Activated T-cell treated with anti-CD3 and anti-CD28 coated beads, Interleukin-2, amount 50 U/mL, for 4 hours (primary cell): ENCODE data around the gene SMYD2. TPM values are rescaled to one million over a fixed set of nuclear protein-coding genes. Genes with fewer than 3 reads are reported as not detected.

ENCODE experiments used
- ATAC-seq, 2 donors: fragments of 200-7000 bp; cut with Tn5 transposase; one replicate each; pipeline ENCODE4 v1.10.0; 2021
- DNase-seq: peaks from one replicate; pipeline ENCODE4 v3.0.0-alpha.2; 2020
- H3K27me3 Mint-ChIP-seq: one replicate; pipeline ENCODE4 v1.8.0; 2021; ENCODE audit warnings: low read depth, mixed read lengths
- H3K36me3 Mint-ChIP-seq: one replicate; pipeline ENCODE4 v1.8.0; 2022; ENCODE audit warnings: mixed read lengths; ENCODE audit not compliant: insufficient read depth
- H3K4me1 Mint-ChIP-seq: one replicate; pipeline ENCODE4 v1.8.0; 2021; ENCODE audit warnings: low read depth, mixed read lengths
- H3K4me3 Mint-ChIP-seq: one replicate; pipeline ENCODE4 v1.8.0; 2021; ENCODE audit warnings: mild to moderate bottlenecking, moderate library complexity, mixed read lengths
- H3K9me3 Mint-ChIP-seq: one replicate; pipeline ENCODE4 v1.8.0; 2021; ENCODE audit warnings: mixed read lengths
- total RNA-seq, 3 donors: library from RNA; stranded (reverse); gene quantifications; one replicate each; pipeline ENCODE4 v1.2.1, GENCODE V29; 2021

The SMYD2 gene
- total RNA-seq, 3 donors from 2014 or later, result 15.6 to 21.9 (median 18.4) TPM

DNA sequence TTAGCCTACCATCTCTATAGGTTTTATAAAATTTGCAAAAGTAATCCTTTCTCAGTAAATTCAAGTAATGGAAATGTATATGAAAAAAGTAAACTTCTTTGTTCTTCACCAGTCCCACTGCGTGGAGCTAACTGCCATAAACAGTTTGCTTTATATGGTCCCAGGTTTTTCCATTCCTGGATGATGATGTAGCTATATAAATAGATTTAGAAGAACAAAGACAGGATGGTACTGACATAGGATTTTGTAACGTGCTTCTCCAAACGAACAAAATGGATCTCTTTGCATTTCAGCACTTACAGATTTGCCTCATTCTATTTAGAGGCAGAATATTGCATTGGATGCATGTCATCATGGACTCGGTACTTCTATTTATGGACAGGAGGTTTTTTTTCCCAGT, 57.3 kb downstream of the SMYD2 start:
- Mint-ChIP-seq H3K4me3 (no peak overlapping the region), H3K4me1 (no peaks in the 10 kb centered on the region), H3K9me3 (no peaks in the 10 kb centered on the region), H3K36me3 (peaks cover 42% of the 10 kb centered on the region), H3K27me3 (no peaks in the 10 kb centered on the region)
- ATAC-seq (no peak), DNase-seq (no peak)

DNA sequence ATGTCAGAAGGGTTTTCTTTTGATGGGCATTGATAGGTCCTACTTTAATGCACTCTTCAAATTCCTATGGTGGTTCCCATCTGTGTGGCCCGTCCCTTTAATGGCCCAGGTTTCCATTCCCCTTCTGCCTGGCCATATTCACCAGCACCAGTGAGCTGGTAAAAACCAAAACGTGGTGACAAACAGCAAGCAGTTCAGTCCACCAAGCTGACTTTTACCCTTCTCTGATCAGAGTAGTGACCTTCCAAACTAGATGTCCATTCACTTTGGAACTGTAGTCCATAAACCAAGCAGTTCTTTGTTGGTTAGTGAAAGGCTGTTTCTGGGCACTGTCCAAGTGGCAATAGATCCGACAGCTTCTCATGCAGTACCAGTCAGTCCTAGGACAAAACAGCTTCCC, 60.5 kb downstream of the SMYD2 start:
- H3K4me3 Mint-ChIP-seq, result no peak overlapping the region
- H3K9me3 Mint-ChIP-seq, result peaks cover 11% of the 10 kb centered on the region
- no peaks in the 10 kb centered on the region for H3K27me3 Mint-ChIP-seq
- no peaks in the 10 kb centered on the region for H3K4me1 Mint-ChIP-seq
- DNase-seq, result no peak
- H3K36me3 Mint-ChIP-seq, result peaks cover 50% of the 10 kb centered on the region
- ATAC-seq, result no peak

DNA sequence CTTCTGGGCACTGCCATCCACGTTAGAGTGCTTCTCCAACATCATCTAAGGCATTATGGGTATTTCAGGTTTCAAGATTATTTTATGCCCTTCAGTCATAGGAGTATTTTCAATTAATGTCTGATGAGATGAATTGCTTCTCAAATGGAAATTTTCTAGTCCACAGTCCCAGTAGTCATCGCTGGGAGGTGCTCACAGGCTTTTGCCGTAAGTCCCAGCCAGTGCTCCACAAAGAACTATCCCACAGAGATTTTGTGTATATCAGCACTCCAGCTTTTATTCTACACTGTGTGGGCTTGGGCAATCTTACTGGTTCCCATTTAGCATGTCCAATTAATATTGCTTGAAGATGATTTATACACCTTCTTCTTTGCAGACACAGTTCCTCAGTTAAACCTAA, 61.0 kb downstream of the SMYD2 start:
- ATAC-seq, result no peak
- H3K36me3 Mint-ChIP-seq, result peaks cover 48% of the 10 kb centered on the region
- peaks cover 11% of the 10 kb centered on the region for H3K9me3 Mint-ChIP-seq

DNA sequence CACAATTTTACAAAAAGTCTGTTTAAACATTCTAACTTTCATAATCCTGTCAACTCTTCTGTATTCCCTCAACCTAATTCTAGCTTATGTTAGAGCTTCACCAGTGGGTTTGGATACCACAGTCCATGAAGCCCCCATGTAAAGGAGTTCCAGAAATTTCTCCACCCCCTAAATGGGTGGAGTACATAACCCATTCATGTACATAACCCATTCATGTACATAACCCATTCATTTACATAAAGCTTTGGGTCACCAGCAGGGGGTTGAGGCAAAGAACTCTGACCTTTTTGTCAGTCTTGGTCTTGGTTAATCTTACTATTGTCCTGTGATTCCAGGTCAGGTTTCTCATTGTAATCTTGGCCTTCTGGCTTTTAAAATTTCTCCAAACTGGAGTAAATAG, 61.6 kb downstream of the SMYD2 start:
- no peaks in the 10 kb centered on the region for H3K4me1 Mint-ChIP-seq
- DNase-seq (no peak), ATAC-seq (no peak)
- peaks cover 42% of the 10 kb centered on the region for H3K36me3 Mint-ChIP-seq
- no peaks in the 10 kb centered on the region for H3K27me3 Mint-ChIP-seq
- H3K4me3 Mint-ChIP-seq, result no peak overlapping the region
- H3K9me3 Mint-ChIP-seq, result peaks cover 11% of the 10 kb centered on the region

More for the DNA sequence above, 61.0 kb downstream of the SMYD2 start:
- Mint-ChIP-seq H3K4me3 (no peak overlapping the region), H3K4me1 (no peaks in the 10 kb centered on the region), H3K27me3 (no peaks in the 10 kb centered on the region)
- DNase-seq, result no peak

DNA sequence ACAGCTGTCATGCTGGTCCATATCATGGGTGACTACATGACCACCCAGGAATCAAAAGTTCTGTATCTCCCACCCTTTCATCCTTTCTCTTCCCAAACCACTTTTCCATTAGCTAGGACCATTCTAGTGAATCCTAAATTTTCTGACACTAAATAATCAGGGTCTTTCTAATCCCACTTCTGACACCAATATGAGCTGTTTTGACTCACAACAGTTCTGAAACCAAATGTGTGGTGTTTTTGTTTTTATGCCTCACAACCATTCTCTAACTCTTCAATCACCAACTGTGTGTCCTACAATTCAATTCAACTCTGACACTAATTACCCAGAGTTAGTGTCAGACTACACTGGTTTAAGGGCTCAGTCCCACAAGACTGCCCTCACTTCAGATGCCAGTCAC, 63.9 kb downstream of the SMYD2 start:
- no peaks in the 10 kb centered on the region for H3K27me3 Mint-ChIP-seq
- peaks cover 11% of the 10 kb centered on the region for H3K9me3 Mint-ChIP-seq
- peaks cover 35% of the 10 kb centered on the region for H3K36me3 Mint-ChIP-seq
- no peak for DNase-seq
- H3K4me1 Mint-ChIP-seq, result no peaks in the 10 kb centered on the region
- H3K4me3 Mint-ChIP-seq, result no peak overlapping the region
- no peak for ATAC-seq

DNA sequence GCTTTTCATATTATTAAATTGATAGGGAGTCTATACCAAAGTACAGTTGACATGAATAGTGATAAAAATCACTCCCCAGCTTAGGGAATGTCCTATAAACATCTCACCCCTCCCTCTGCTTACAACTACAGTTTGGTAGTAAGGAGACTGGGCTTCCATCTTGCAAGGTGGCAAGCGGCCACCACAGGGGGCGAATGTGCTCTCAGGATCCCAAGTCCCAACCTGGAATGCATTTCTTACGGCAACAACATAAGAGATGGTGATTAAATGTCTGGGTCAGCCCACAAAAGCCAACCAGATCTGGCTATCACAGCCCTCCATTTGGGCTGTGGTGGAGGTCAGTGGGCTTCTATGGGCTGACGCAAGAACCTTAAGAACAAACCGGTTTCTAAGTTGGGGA, 68.0 kb downstream of the SMYD2 start:
- H3K27me3 Mint-ChIP-seq, result no peaks in the 10 kb centered on the region
- DNase-seq, result no peak
- H3K4me1 Mint-ChIP-seq, result no peaks in the 10 kb centered on the region
- no peak overlapping the region for H3K4me3 Mint-ChIP-seq
- H3K9me3 Mint-ChIP-seq, result peaks cover 11% of the 10 kb centered on the region
- ATAC-seq, result no peak
- H3K36me3 Mint-ChIP-seq, result peaks cover 14% of the 10 kb centered on the region

DNA sequence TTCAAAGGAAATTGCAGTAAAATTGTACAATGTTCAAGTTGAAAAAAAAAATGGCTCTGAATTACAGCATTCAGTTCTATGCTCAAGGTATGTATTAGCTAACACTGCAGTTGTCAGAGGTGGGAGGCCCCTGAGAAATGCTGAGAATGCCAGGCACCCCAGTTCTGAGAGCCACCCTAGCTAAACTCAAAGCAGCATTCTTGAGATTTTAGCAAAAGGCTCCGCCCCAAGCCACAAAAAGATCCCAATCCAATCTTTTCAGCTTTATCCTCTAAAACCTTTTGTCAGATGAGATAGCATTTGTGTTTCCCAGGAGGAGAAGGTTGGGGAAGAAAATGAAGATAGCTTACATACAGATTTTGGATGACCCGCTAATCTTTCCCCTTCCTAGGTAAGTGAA, 68.8 kb downstream of the SMYD2 start:
- Mint-ChIP-seq H3K9me3 (peaks cover 6% of the 10 kb centered on the region), H3K4me1 (no peaks in the 10 kb centered on the region), H3K4me3 (no peak overlapping the region), H3K36me3 (peaks cover 7% of the 10 kb centered on the region), H3K27me3 (no peaks in the 10 kb centered on the region)
- DNase-seq, result no peak
- ATAC-seq, result no peak

DNA sequence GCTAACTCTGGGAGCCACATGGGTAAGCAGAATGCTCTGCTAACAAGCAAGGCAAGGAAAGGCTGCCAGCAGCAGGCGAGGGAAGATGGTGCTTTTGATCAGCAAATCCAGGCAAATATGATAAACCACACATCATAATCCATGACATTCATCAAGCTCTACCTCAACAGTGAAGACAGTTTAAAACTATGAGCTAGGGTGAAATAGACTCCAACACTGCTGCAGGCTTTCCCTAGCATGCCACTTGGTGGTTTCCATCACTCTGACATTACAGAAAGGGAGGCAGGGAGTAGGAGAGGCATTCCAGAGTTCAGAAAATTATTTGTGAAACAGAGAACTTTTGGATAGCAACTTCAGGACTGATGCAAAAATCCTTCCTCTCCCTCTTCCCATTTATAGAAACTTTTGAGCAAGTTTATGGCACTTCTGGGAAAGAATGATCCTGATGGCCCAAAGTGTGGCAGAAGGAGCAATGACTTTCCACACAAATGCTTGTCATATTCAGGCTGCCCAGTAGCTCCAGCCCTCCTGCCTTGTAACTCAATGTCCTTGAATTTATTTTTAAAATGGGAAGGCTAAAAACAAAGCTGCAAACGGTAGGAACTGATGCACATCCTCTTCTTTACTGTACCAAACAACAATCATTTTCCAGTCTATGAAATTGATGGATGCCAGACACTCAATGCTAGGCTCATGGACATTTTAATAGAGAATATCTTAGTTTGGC, 70.8 kb downstream of the SMYD2 start:
- H3K9me3 Mint-ChIP-seq, result no peaks in the 10 kb centered on the region
- no peak for DNase-seq
- no peak overlapping the region for H3K4me3 Mint-ChIP-seq
- ATAC-seq, result no peak
- peaks cover 2% of the 10 kb centered on the region for H3K36me3 Mint-ChIP-seq
- H3K4me1 Mint-ChIP-seq, result no peaks in the 10 kb centered on the region
- no peaks in the 10 kb centered on the region for H3K27me3 Mint-ChIP-seq

DNA sequence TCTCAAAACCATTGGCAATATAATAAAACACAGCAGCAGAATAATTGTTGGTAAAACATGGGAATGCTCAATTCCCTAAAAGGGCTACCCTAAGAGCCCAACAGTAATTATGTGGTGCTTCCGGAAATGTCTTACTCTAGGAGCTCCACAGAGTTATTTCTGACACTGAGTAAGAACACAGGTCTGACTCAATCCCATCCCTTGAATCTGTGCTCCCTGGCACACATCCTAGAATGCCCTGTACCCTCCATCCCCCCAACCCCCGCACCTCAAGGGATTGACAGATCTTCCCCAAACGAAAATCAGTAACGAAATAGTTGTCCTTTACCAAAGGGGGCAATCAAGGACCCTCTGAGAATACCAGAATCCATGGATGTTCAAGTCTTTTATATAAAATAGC, 71.9 kb downstream of the SMYD2 start:
- ATAC-seq (no peak), DNase-seq (no peak)
- Mint-ChIP-seq H3K9me3 (no peaks in the 10 kb centered on the region), H3K27me3 (no peaks in the 10 kb centered on the region), H3K4me3 (no peak overlapping the region), H3K36me3 (peaks cover 2% of the 10 kb centered on the region), H3K4me1 (no peaks in the 10 kb centered on the region)

DNA sequence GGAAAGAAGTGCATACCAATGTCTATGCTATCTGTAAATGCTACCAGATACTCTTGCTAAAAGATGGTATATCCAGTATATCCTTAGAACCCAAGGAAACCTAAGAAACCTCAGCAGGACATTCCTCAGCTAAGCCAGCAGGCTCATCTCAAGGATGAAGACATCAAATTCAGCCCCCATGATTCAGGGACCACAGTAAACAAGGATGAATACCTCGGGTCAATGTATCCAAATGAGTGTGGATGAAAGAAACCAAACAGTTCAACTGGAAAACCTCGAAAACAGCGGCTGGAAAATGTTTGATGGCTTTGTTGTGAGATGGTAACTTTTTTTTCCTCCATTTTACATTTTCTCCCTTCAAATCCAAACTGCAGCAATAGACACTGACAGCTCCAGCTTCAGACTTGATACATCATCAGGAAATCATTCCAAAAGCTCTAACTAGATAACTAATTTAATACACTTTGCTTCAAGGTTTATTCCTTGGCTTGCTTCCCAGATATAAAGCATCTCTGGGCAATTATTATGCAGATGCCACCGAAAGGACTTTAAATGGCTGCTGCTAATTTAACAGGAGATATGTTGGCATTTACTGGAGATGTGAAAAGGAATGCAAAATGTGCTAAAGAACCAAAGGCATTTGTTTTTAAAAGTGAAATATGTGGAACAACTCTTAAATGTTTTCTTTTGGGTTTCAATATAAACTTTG, 73.6 kb downstream of the SMYD2 start:
- Mint-ChIP-seq H3K27me3 (peaks cover 1% of the 10 kb centered on the region), H3K4me1 (no peaks in the 10 kb centered on the region), H3K4me3 (no peak overlapping the region), H3K9me3 (no peaks in the 10 kb centered on the region), H3K36me3 (peaks cover 2% of the 10 kb centered on the region)
- no peak for ATAC-seq
- no peak for DNase-seq

DNA sequence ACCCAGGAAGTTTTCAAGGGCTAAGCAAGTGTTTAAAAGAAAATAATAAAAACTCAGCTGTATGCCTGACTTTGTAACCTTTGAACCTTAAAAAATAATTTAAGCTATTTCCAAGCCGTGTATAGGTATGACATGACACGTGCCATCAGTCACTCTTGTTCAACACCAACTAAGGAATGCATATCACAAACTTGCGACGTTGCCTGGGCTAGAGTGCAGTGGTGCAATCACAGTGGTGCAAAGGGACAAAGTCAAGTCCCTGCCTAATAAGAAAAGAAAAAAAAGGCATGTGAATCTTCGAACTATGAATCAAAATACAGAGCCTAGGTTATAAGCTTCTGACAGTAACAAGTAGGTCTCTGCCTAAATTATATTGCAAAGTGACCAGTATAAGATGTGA, 79.2 kb downstream of the SMYD2 start:
- no peak for ATAC-seq
- Mint-ChIP-seq H3K36me3 (no peaks in the 10 kb centered on the region), H3K4me1 (no peaks in the 10 kb centered on the region), H3K9me3 (no peaks in the 10 kb centered on the region), H3K27me3 (peaks cover 24% of the 10 kb centered on the region), H3K4me3 (no peak overlapping the region)
- DNase-seq, result no peak

DNA sequence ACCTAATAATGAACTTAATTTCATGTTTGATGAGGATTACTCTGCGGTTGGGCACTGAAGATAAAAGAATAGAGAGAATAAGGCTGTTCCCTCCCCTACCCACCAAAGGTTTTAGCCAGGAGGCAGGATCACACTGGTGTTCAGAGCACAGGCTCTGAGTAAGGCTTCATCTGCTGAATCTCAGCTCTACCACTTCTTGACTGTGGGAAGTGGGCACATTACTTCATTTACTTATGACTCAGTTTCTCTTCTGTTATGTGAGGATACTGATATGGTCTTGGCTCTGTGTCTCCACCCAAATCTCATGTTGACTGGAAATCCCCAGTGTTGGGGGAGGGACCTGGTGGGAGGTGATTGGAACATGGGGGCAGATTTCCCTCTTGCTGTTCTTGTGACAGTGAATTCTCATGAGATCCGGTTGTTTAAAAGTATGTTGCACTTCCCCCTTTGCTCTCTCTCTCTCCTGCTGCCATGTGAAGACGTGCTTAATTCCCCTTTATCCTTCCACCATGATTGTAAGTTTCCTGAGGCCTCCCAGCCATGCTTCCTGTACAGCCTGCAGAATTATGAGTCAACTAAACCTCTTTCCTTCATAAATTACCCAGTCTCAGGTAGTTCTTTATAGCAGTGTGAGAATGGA, 79.7 kb downstream of the SMYD2 start:
- ATAC-seq (no peak), DNase-seq (no peak)
- no peak overlapping the region for H3K4me3 Mint-ChIP-seq
- H3K27me3 Mint-ChIP-seq, result peaks cover 24% of the 10 kb centered on the region
- no peaks in the 10 kb centered on the region for H3K4me1 Mint-ChIP-seq
- no peaks in the 10 kb centered on the region for H3K9me3 Mint-ChIP-seq
- no peaks in the 10 kb centered on the region for H3K36me3 Mint-ChIP-seq

DNA sequence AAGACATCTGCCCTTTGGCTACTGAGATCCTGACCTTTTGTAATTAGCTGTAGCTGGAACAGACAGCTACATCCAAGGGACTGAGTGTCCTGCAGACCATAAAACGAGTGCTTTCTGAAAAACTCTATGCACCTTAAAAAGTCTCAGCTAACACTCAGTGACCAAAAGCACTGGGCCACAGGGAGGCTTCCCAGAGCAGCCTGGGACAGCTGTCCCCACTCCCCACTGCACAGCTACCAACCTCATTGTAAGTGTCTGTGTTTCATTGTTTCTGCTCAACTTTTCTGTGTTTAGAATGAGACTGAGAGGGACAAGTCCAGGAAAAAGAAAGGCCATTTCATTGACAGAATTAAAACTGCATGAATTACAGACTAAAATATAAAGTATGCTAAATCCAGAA, 80.7 kb downstream of the SMYD2 start:
- no peak overlapping the region for H3K4me3 Mint-ChIP-seq
- ATAC-seq (no peak), DNase-seq (no peak)
- peaks cover 32% of the 10 kb centered on the region for H3K27me3 Mint-ChIP-seq
- H3K9me3 Mint-ChIP-seq, result no peaks in the 10 kb centered on the region
- no peaks in the 10 kb centered on the region for H3K4me1 Mint-ChIP-seq
- no peaks in the 10 kb centered on the region for H3K36me3 Mint-ChIP-seq

DNA sequence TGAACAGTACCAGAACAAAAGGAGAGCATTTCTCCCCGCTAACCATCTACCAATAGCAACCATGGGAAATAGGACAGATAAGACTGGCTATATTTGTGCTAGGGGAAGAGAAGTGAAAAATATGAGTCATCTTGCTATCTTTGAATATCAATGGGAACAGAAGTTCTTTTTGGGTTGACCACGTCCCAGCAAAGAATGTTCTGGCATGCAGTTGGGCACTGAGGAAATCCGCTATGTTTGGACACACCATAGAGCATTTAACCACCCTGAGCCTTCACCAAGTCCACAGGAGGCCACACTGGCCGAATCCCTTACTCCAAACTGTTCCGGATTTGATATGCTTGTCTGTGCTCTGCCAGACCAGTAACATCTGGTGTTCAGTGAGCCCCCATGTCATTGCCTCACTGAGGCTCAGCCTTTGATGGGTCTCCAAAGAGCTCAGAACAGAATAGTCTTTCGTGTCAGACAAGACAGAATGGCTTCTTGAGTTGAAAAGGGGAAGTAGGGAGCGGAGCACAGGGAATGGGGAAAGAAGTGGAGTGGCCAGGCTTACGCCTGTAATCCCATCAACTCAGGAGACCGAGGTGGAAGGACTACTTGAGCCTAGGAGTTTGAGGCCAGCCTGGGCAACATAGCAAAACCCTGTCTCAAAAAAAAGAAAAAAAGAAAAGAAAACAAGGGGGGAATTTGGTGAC, 81.4 kb downstream of the SMYD2 start:
- no peak for DNase-seq
- ATAC-seq, result no peak
- no peaks in the 10 kb centered on the region for H3K4me1 Mint-ChIP-seq
- H3K27me3 Mint-ChIP-seq, result peaks cover 35% of the 10 kb centered on the region
- no peak overlapping the region for H3K4me3 Mint-ChIP-seq
- no peaks in the 10 kb centered on the region for H3K9me3 Mint-ChIP-seq
- no peaks in the 10 kb centered on the region for H3K36me3 Mint-ChIP-seq
